OCI-LY7 (cell line): ENCODE measurements around the gene PIK3CB. TPM values are rescaled to one million over a fixed set of nuclear protein-coding genes. Genes with fewer than 3 reads are reported as not detected.

ENCODE experiments used
- BruUV-seq: library from RNA; stranded (reverse); fragments of 400-500 nt; replicated peaks from 2 replicates; lab custom pipeline; 2021; lab: Mats Ljungman, UMichigan
- CTCF ChIA-PET: fragments of 300-600 bp; sonication (Branson Sonifier 250); formaldehyde crosslinking; loops from one replicate; lab custom pipeline; 2022; ENCODE audit warnings: antibody characterized with exemption; ENCODE audit not compliant: unreplicated experiment; lab: Charles Lee
- POLR2A ChIA-PET: fragments of 300-600 bp; sonication (Branson Sonifier 250); formaldehyde crosslinking; loops from one replicate; lab custom pipeline; 2022; ENCODE audit warnings: antibody characterized with exemption; lab: Charles Lee
- DNase-seq: peaks from one replicate; pipeline ENCODE4 v3.0.0-alpha.2; 2015; ENCODE audit warnings: low spot score
- H2AFZ ChIP-seq: fragments of 200-600 bp; sonication (generic), shearing (Covaris generic); 2 replicates; pipeline ENCODE4 v1.6.1; 2014; ENCODE audit warnings: mild to moderate bottlenecking, antibody characterized with exemption, low read length, moderate library complexity
- H3K27ac ChIP-seq: fragments of 200-600 bp; sonication (generic); 2 replicates; pipeline ENCODE4 v1.5.1; 2014; ENCODE audit warnings: mixed run types, low read depth, mild to moderate bottlenecking, moderate library complexity, low read length, inconsistent platforms; ENCODE audit not compliant: poor library complexity, severe bottlenecking
- H3K36me3 ChIP-seq: fragments of 200-600 bp; sonication (generic); 2 replicates; pipeline ENCODE4 v1.6.1; 2014; ENCODE audit warnings: mild to moderate bottlenecking, antibody characterized with exemption, low read length, moderate library complexity, mixed read lengths; ENCODE audit not compliant: insufficient read depth
- H3K4me1 ChIP-seq: fragments of 200-600 bp; sonication (generic); 2 replicates; pipeline ENCODE4 v1.5.1; 2014; ENCODE audit warnings: mild to moderate bottlenecking, low read length; ENCODE audit not compliant: insufficient read depth, poor library complexity, severe bottlenecking
- H3K4me2 ChIP-seq: fragments of 200-600 bp; sonication (generic); 2 replicates; pipeline ENCODE4 v1.6.1; 2014; ENCODE audit warnings: mild to moderate bottlenecking, low read length
- H3K4me3 ChIP-seq: fragments of 200-600 bp; sonication (generic); 2 replicates; pipeline ENCODE4 v1.5.1; 2014; ENCODE audit warnings: mild to moderate bottlenecking, low read depth, low read length; ENCODE audit not compliant: poor library complexity, severe bottlenecking
- H3K79me2 ChIP-seq: fragments of 200-600 bp; sonication (generic); 2 replicates; pipeline ENCODE4 v1.6.1; 2016; ENCODE audit warnings: low read depth, mild to moderate bottlenecking, low read length, moderate library complexity, mixed read lengths; ENCODE audit not compliant: insufficient read depth
- H3K9me2 ChIP-seq: fragments of 200-600 bp; sonication (generic); 2 replicates; pipeline ENCODE4 v1.6.1; 2016; ENCODE audit warnings: mild to moderate bottlenecking, low read length, mixed read lengths; ENCODE audit not compliant: insufficient read depth
- H3K9me3 ChIP-seq: fragments of 200-600 bp; sonication (generic); 2 replicates; pipeline ENCODE4 v1.6.1; 2014; ENCODE audit warnings: mild to moderate bottlenecking, mixed run types, low read length, mixed read lengths
- H4K20me1 ChIP-seq: fragments of 200-600 bp; sonication (generic); 2 replicates; pipeline ENCODE4 v1.6.1; 2014; ENCODE audit warnings: mild to moderate bottlenecking, antibody characterized with exemption, low read length, moderate library complexity, mixed read lengths; ENCODE audit not compliant: insufficient read depth
- EZH2phosphoT487 ChIP-seq: fragments of 200-600 bp; sonication (generic); IDR thresholded peaks from 2 replicates; pipeline ENCODE4 v1.6.1; 2018; ENCODE audit warnings: low read depth, borderline replicate concordance, mild to moderate bottlenecking, mixed run types, antibody characterized with exemption, low read length, moderate library complexity, mixed read lengths
- intact Hi-C: fragments of 100-400 bp; cut with micrococcal nuclease; formaldehyde crosslinking; loops from one replicate; pipeline ENCODE4 v1.10.0; 2022; ENCODE audit not compliant: unreplicated experiment
- total RNA-seq, 2 experiments: library from RNA; depleted of rRNA in 1 of 2; stranded (reverse); fragments of >200 nt in 1 of 2; shearing (Covaris generic) in 1 of 2; gene quantifications; 2 replicates each; pipeline ENCODE4 v1.2.3, GENCODE V29; 2014 to 2022
- TF ChIP-seq, protein P1 (sequence below): fragments of 200-600 bp; sonication (generic); conservative IDR thresholded peaks from 2 replicates; pipeline ENCODE4 v1.5.1; 2014; ENCODE audit warnings: mild to moderate bottlenecking, antibody characterized with exemption, low read length, moderate library complexity, mixed read lengths

The PIK3CB gene
- total RNA-seq, 2 experiments from 2014 or later: 8.2 to 23.6 TPM

GRCh38 chr3:138769616-138770015 lies 65.1 kb downstream of the PIK3CB start:
- no peak overlapping the region for H2AFZ ChIP-seq
- H4K20me1 ChIP-seq: no peaks in the 10 kb centered on the region
- TF ChIP-seq EZH2phosphoT487: no peak
- TF ChIP-seq, protein P1, sequence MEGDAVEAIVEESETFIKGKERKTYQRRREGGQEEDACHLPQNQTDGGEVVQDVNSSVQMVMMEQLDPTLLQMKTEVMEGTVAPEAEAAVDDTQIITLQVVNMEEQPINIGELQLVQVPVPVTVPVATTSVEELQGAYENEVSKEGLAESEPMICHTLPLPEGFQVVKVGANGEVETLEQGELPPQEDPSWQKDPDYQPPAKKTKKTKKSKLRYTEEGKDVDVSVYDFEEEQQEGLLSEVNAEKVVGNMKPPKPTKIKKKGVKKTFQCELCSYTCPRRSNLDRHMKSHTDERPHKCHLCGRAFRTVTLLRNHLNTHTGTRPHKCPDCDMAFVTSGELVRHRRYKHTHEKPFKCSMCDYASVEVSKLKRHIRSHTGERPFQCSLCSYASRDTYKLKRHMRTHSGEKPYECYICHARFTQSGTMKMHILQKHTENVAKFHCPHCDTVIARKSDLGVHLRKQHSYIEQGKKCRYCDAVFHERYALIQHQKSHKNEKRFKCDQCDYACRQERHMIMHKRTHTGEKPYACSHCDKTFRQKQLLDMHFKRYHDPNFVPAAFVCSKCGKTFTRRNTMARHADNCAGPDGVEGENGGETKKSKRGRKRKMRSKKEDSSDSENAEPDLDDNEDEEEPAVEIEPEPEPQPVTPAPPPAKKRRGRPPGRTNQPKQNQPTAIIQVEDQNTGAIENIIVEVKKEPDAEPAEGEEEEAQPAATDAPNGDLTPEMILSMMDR: no peak
- H3K79me2 ChIP-seq: no peaks in the 10 kb centered on the region
- ChIA-PET POLR2A (interaction anchor here (2.0 kb wide), 1 partner anchor 11 kb away, joined by 4 read pairs; no protein-coding TSS in a partner anchor), CTCF (interaction anchor here (1.0 kb wide), 1 partner anchor 40 kb away, joined by 3 read pairs; no protein-coding TSS in a partner anchor)
- H3K27ac ChIP-seq: no peak overlapping the region
- peaks cover 40% of the 10 kb centered on the region for H3K9me3 ChIP-seq
- no peak for DNase-seq
- intact Hi-C loops: no loop called here
- H3K4me3 ChIP-seq: no peak overlapping the region
- H3K4me2 ChIP-seq: no peak overlapping the region
- peaks cover 24% of the 10 kb centered on the region for H3K36me3 ChIP-seq
- no peaks in the 10 kb centered on the region for H3K4me1 ChIP-seq
- no TSS peak for BruUV-seq
- no peaks in the 10 kb centered on the region for H3K9me2 ChIP-seq

DNA sequence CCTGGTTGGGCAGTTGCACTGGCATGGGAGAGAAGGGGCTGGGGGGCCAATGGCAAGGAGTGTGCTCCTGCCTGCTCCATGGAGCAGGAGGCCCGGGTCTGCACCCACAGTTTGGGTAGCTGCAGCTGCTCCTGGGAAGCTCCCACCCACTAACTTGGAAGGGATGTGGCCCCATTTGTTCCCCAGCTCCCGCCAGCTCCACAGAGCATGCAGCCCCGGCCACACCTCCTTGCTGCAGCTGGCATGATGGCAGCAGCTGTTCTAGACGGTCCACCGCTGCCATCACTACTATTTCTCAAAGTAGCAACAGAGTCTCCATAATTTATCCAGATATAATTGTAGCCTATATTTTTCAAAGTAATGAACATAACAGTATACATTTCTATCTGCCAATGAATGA lies 65.8 kb downstream of the PIK3CB start:
- no peak for TF ChIP-seq EZH2phosphoT487
- TF ChIP-seq, protein P1: no peak
- Histone ChIP-seq H3K4me1 (no peaks in the 10 kb centered on the region), H2AFZ (no peak overlapping the region), H3K9me2 (no peaks in the 10 kb centered on the region), H3K79me2 (no peaks in the 10 kb centered on the region), H3K27ac (no peak overlapping the region), H3K9me3 (peaks cover 40% of the 10 kb centered on the region), H3K4me3 (no peak overlapping the region), H3K4me2 (no peak overlapping the region), H4K20me1 (no peaks in the 10 kb centered on the region), H3K36me3 (peaks cover 21% of the 10 kb centered on the region)
- BruUV-seq: no TSS peak
- CTCF ChIA-PET: interaction anchor here (1.0 kb wide), 1 partner anchor 41 kb away, joined by 3 read pairs; no protein-coding TSS in a partner anchor
- intact Hi-C loops: no loop called here
- DNase-seq: no peak
- POLR2A ChIA-PET: interaction anchor here (0.5 to 2.0 kb wide), 2 partner anchors 10 to 713 kb away, joined by 3 to 4 read pairs; no protein-coding TSS in a partner anchor

DNA sequence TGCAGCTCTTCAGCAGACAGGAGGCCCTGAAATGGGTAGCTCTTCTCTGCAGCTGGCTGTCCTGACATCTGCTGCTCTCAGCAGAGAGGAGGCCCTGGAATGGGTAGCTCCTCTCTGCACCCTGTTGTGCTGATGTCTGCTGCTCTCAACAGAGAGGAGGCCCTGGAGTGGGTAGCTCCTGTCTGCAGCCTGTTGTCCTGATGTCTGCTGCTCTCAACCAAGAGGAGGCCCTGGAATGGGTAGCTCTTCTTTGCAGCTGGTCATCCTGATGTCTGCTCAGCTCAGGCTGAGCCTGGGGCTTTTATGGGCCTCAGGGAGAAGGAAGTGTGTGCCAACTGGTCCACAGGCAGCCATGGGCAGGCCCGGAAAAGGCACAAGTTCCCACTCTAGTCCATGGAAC lies 66.6 kb downstream of the PIK3CB start:
- H3K9me3 ChIP-seq: peaks cover 40% of the 10 kb centered on the region
- POLR2A ChIA-PET: interaction anchor here (0.6 to 1.0 kb wide), 3 partner anchors 10 to 109 kb away, joined by 3 to 4 read pairs (median 3); no protein-coding TSS in a partner anchor
- TF ChIP-seq, protein P1: no peak
- TF ChIP-seq EZH2phosphoT487: no peak
- H3K4me3 ChIP-seq: no peak overlapping the region
- H4K20me1 ChIP-seq: no peaks in the 10 kb centered on the region
- intact Hi-C loops: no loop called here
- H3K27ac ChIP-seq: no peak overlapping the region
- no peaks in the 10 kb centered on the region for H3K9me2 ChIP-seq
- H3K36me3 ChIP-seq: peaks cover 21% of the 10 kb centered on the region
- CTCF ChIA-PET: no interaction called here
- no peak overlapping the region for H2AFZ ChIP-seq
- no peak overlapping the region for H3K4me2 ChIP-seq
- BruUV-seq: no TSS peak
- H3K79me2 ChIP-seq: no peaks in the 10 kb centered on the region
- peak; percentile 53 for DNase-seq
- no peaks in the 10 kb centered on the region for H3K4me1 ChIP-seq
